ENCODE measurements around the gene XPNPEP1.

DNA sequence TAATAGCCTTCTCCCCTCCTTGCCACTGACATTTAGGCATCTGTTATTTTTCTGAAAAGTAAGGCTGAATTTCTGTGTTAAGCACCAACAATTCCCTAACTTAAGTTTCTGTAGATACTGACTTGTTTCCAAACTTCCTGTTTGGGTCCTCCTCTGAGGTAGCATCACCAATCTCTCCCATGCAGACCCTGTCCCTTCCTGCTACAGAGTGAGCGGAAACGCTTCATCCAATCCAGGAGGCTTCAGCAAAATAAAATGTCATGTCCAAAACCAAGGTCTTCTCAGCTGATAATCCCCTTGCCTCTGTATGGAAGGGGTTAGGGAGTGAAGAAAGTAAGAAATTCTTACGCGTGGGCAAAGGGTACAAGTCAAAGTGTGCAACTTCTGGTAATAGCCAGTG is 29.9 kb downstream of the XPNPEP1 start:
- TF ChIP-seq EP300 (IDR thresholded peaks at IDR 0.05) (no peak), CTCF (IDR thresholded peaks at IDR 0.05) (no peak), POLR2AphosphoS5 (IDR thresholded peaks at IDR 0.05) (no peak)
